HG03159 (cell line): Measurements from ENCODE around the gene CD248.
"Not testable (repeated sequence)": the region's sequence is repeated elsewhere in the genome, so short reads cannot be mapped to it uniquely, and the experiment has no call there.

Source experiments
- ATAC-seq: cut with Tn5 transposase; IDR thresholded peaks from one replicate; pipeline ENCODE4 v1.9.1; 2021; ENCODE audit warnings: mild to moderate bottlenecking, moderate library complexity; ENCODE audit not compliant: unreplicated experiment

The CD248 gene

GRCh38 chr11:66277064-66277463 is 39.8 kb downstream of the CD248 start:
- ATAC-seq = not testable (repeated sequence)

GRCh38 chr11:66276619-66277018 is 40.2 kb downstream of the CD248 start:
- ATAC-seq = not testable (repeated sequence)

- ATAC-seq = no peak
Observed at GRCh38 chr11:66275984-66276612, 40.7 kb downstream of the CD248 start.

GRCh38 chr11:66275396-66275795 is 41.4 kb downstream of the CD248 start:
- ATAC-seq = no peak

GRCh38 chr11:66274219-66274618 is 42.6 kb downstream of the CD248 start:
- ATAC-seq = no peak

GRCh38 chr11:66272596-66272995 is 44.2 kb downstream of the CD248 start:
- no peak for ATAC-seq

GRCh38 chr11:66271816-66272215 is 45.0 kb downstream of the CD248 start:
- ATAC-seq = no peak

GRCh38 chr11:66268952-66269905 is 47.6 kb downstream of the CD248 start:
- no peak for ATAC-seq

- peak; percentile 76 for ATAC-seq
Observed at GRCh38 chr11:66268244-66268951, 48.4 kb downstream of the CD248 start, which contains the start of gene RAB1B. Gene RAB1B, plus strand, starts transcription at chr11:66268639. Its CDS starts 41 bp downstream, at chr11:66268680.

GRCh38 chr11:66267379-66268243 is 49.2 kb downstream of the CD248 start:
- ATAC-seq = peak; percentile 42

GRCh38 chr11:66267039-66267378 is 49.8 kb downstream of the CD248 start:
- ATAC-seq = no peak

- ATAC-seq = no peak
Observed at GRCh38 chr11:66266378-66267038, 50.3 kb downstream of the CD248 start.

- ATAC-seq = no peak
Observed at GRCh38 chr11:66265531-66266377, 51.1 kb downstream of the CD248 start.

- no peak for ATAC-seq
Observed at GRCh38 chr11:66264914-66265313, 51.9 kb downstream of the CD248 start.
